GM12878 (cell line): ENCODE results near the gene ARHGEF37. TPM values are rescaled to one million over a fixed set of nuclear protein-coding genes. Genes with fewer than 3 reads are reported as not detected.

Experiments
- ATAC-seq: fragments of 200-7000 bp; cut with Tn5 transposase; 3 replicates; pipeline ENCODE4 v1.9.1; 2020; ENCODE audit warnings: mild to moderate bottlenecking, moderate library complexity
- BruUV-seq: library from RNA; stranded (reverse); fragments of 400-500 nt; replicated peaks from 2 replicates; lab custom pipeline; 2021; lab: Mats Ljungman, UMichigan
- CTCF ChIA-PET: fragments of 300-600 bp; sonication (Branson Sonifier 250); formaldehyde crosslinking; extraction: SDS; loops from one replicate; lab custom pipeline; 2021; ENCODE audit warnings: inconsistent platforms; lab: Yijun Ruan, JAX
- POLR2A ChIA-PET: fragments of 350-600 bp; formaldehyde crosslinking; extraction: SDS; loops from one replicate; lab custom pipeline; 2021; ENCODE audit warnings: inconsistent platforms; lab: Charles Lee
- RAD21 ChIA-PET: fragments of 300-600 bp; sonication (Branson Sonifier 250); formaldehyde crosslinking; loops from one replicate; lab custom pipeline; 2023; ENCODE audit warnings: antibody characterized with exemption; ENCODE audit not compliant: unreplicated experiment; lab: Charles Lee
- SMC1A ChIA-PET: fragments of 300-600 bp; sonication (Branson Sonifier 250); formaldehyde crosslinking; loops from one replicate; lab custom pipeline; 2023; ENCODE audit not compliant: unreplicated experiment, uncharacterized antibody; lab: Charles Lee
- DNase-seq: peaks from one replicate; pipeline ENCODE4 v3.0.0-alpha.2; 2011; ENCODE audit warnings: low read depth, low spot score
- FAIRE-seq: peaks from 3 replicates; lab custom pipeline; 2011; peaks lifted over from hg19 to GRCh38; lab: Jason Lieb, UNC
- H2AFZ ChIP-seq: 2 replicates; pipeline ENCODE4 v1.6.0; 2011; ENCODE audit warnings: low read depth, low read length, control low read depth; ENCODE audit not compliant: control insufficient read depth
- H3K27ac ChIP-seq: 2 replicates; pipeline ENCODE4 v1.5.1; 2011; ENCODE audit warnings: control low read depth; ENCODE audit not compliant: control insufficient read depth, insufficient read depth
- H3K27me3 ChIP-seq, 2 experiments: replicated peaks in 1 of 2; 2 replicates each; pipeline versions ENCODE4 v1.6.0 to v1.6.1; 2011; ENCODE audit warnings: low read length in 1 of 2; ENCODE audit not compliant: control insufficient read depth in 2 of 2, insufficient read depth in 2 of 2
- H3K36me3 ChIP-seq, 2 experiments: 2 replicates each; pipeline ENCODE4 v1.5.1; 2011; ENCODE audit warnings: low read length in 1 of 2; ENCODE audit not compliant: control insufficient read depth in 2 of 2, insufficient read depth in 2 of 2
- H3K4me1 ChIP-seq: 2 replicates; pipeline ENCODE4 v1.6.1; 2011; ENCODE audit warnings: mild to moderate bottlenecking, low read length, moderate library complexity, mixed read lengths; ENCODE audit not compliant: control insufficient read depth, insufficient read depth
- H3K4me2 ChIP-seq: 2 replicates; pipeline ENCODE4 v1.6.0; 2011; ENCODE audit warnings: control low read depth; ENCODE audit not compliant: control insufficient read depth, insufficient read depth
- H3K4me3 ChIP-seq: fragments of 200-600 bp; sonication (generic); 2 replicates; pipeline ENCODE4 v1.5.1; 2016
- H3K79me2 ChIP-seq: 2 replicates; pipeline ENCODE4 v1.6.0; 2011; ENCODE audit warnings: low read length; ENCODE audit not compliant: control insufficient read depth, insufficient read depth
- H3K9ac ChIP-seq: 2 replicates; pipeline ENCODE4 v1.8.0; 2011; ENCODE audit warnings: low read length, control low read depth, mixed read lengths; ENCODE audit not compliant: control insufficient read depth, insufficient read depth
- H3K9me3 ChIP-seq: replicated peaks from 3 replicates; pipeline ENCODE4 v1.5.1; 2011; ENCODE audit warnings: mild to moderate bottlenecking, low read length; ENCODE audit not compliant: control insufficient read depth, insufficient read depth
- H4K20me1 ChIP-seq: 2 replicates; pipeline ENCODE4 v1.6.0; 2011; ENCODE audit not compliant: control insufficient read depth, insufficient read depth
- BACH1 ChIP-seq: fragments of 450-650 bp; IDR thresholded peaks from 2 replicates; pipeline ENCODE4 v1.6.1; 2017; ENCODE audit warnings: mild to moderate bottlenecking, borderline replicate concordance
- HDAC2 ChIP-seq: fragments of 200-600 bp; sonication (generic); IDR thresholded peaks from 2 replicates; pipeline ENCODE4 v1.6.1; 2017
- MYC ChIP-seq: IDR thresholded peaks from 2 replicates; pipeline ENCODE4 v1.6.1; 2011; ENCODE audit warnings: mild to moderate bottlenecking, low read length, moderate library complexity, inconsistent platforms; ENCODE audit not compliant: insufficient read depth, insufficient replicate concordance, insufficient read length, severe bottlenecking
- WGBS: methylation state at CpG from one replicate; pipeline ENCODE4 v1.1.6; 2016; ENCODE audit warnings: low lambda C conversion rate; ENCODE audit not compliant: insufficient replicate concordance, insufficient coverage; ENCODE audit errors: missing lambda C conversion rate; 5-methylcytosine and 5-hydroxymethylcytosine counted together
- in situ Hi-C: fragments of 300-500 bp; cut with MboI; formaldehyde crosslinking; loops from 9 replicates; pipeline ENCODE4 v1.14.3; 2018; ENCODE audit warnings: mixed read lengths
- intact Hi-C: fragments of 100-400 bp; cut with micrococcal nuclease; formaldehyde crosslinking; loops from one replicate; pipeline ENCODE4 v1.14.2; 2022; ENCODE audit not compliant: unreplicated experiment
- polyA plus RNA-seq, 11 experiments: library from polyadenylated mRNA; depleted of rRNA in 4 of 11; unstranded in 6 of 11; stranded (reverse) in 5 of 11; fragments of >200 nt; fragmentation: Nextera tagmentation in 4 of 11; fragmentation: Illumina TruSeq in 1 of 11; extraction: Ambion mirVana in 4 of 11; extraction: Trizol in 1 of 11; gene quantifications; 1 replicate in 1 of 11; 2 replicates in 10 of 11; pipeline versions ENCODE4 v1.2.1 to v1.2.3, GENCODE V29; 2011 to 2016; ENCODE audit warnings: inconsistent platforms in 2 of 11, missing spikeins in 2 of 11, low read depth in 1 of 11
- total RNA-seq, 4 experiments: library from RNA; depleted of rRNA in 3 of 4; stranded (reverse); fragments of >200 nt in 3 of 4; fragmentation: Illumina TruSeq in 1 of 4; extraction: Trizol in 1 of 4; gene quantifications; 2 replicates each; pipeline versions ENCODE4 v1.2.1 to v1.2.3, GENCODE V29; 2013 to 2021
- TF ChIP-seq, protein P1 (sequence below): IDR thresholded peaks from 2 replicates; pipeline ENCODE4 v1.6.1; 2012; ENCODE audit warnings: low read depth, low read length, improper control_type of control experiment
- TF ChIP-seq, protein P2 (sequence below): IDR thresholded peaks from 2 replicates; pipeline ENCODE4 v1.6.1; 2011; ENCODE audit warnings: borderline replicate concordance, low read depth, mild to moderate bottlenecking, moderate library complexity, mixed read lengths, low read length; ENCODE audit not compliant: insufficient read depth; ENCODE audit errors: extremely low read length

The ARHGEF37 gene
- total and polyA plus RNA-seq, 10 of the 15 experiments (the other 5 are each of a cell fraction or from before 2014, with no cell fraction given) = 0.16 to 1.1 (median 0.63) TPM

DNA sequence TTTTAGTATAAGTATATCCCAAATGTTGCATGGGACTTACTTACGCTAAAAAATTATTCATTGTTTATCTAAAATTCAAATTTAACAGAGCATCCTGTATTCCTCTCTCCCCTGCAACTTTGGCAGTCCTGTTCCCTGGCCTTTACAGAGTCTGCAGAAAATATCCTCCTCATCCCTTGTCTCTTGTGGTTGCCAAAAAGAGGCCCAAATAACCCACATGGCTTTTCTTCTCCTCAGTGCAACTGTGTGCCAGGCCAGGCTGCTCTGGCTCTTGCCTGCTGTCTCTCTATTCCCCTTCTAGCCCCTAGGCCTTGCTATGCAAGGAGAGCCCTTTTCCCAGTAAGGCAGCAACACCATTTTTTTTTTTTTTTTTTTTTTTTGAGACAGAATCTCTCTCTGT lies 23.0 kb downstream of the ARHGEF37 start:
- in situ Hi-C loops = no loop called here
- Histone ChIP-seq H3K4me3 (no peak overlapping the region), H3K36me3 (no peaks in the 10 kb centered on the region), H3K27me3 (no peaks in the 10 kb centered on the region)
- CTCF ChIA-PET = interaction anchor here (1.2 to 3.8 kb wide), 3 partner anchors 9 to 17 kb away, joined by 3 to 44 read pairs (median 4); no protein-coding TSS in a partner anchor
- no peak for ATAC-seq
- TF ChIP-seq, protein P1, sequence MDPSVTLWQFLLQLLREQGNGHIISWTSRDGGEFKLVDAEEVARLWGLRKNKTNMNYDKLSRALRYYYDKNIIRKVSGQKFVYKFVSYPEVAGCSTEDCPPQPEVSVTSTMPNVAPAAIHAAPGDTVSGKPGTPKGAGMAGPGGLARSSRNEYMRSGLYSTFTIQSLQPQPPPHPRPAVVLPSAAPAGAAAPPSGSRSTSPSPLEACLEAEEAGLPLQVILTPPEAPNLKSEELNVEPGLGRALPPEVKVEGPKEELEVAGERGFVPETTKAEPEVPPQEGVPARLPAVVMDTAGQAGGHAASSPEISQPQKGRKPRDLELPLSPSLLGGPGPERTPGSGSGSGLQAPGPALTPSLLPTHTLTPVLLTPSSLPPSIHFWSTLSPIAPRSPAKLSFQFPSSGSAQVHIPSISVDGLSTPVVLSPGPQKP = no peak
- TF ChIP-seq BACH1 (no peak), MYC (no peak), HDAC2 (no peak)
- TF ChIP-seq, protein P2, sequence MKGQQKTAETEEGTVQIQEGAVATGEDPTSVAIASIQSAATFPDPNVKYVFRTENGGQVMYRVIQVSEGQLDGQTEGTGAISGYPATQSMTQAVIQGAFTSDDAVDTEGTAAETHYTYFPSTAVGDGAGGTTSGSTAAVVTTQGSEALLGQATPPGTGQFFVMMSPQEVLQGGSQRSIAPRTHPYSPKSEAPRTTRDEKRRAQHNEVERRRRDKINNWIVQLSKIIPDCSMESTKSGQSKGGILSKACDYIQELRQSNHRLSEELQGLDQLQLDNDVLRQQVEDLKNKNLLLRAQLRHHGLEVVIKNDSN = no peak
- TF ChIP-seq, all 136 proteins: peak for 0
- Histone ChIP-seq H3K4me2 (no peak overlapping the region), H3K27ac (no peak overlapping the region), H3K9me3 (no peaks in the 10 kb centered on the region; the same call in 2 of the 3 replicates), H2AFZ (no peak overlapping the region), H3K9ac (no peak overlapping the region), H3K4me1 (peaks cover 18% of the 10 kb centered on the region), H3K79me2 (no peaks in the 10 kb centered on the region), H4K20me1 (no peaks in the 10 kb centered on the region)
- ChIA-PET RAD21 (interaction anchor here (3.1 kb wide), 1 partner anchor 13 kb away, joined by 35 read pairs; no protein-coding TSS in a partner anchor), SMC1A (interaction anchor here (1.1 to 4.1 kb wide), 2 partner anchors 13 to 15 kb away, joined by 3 to 46 read pairs; no protein-coding TSS in a partner anchor), POLR2A (no interaction called here)
- intact Hi-C loops = no loop called here
- FAIRE-seq = no peak
- 94% methylated on average over 1 of the region's 1 CpG for WGBS
- no TSS peak for BruUV-seq
- no peak for DNase-seq
